ENCODE results near the gene SCML2.
"Not testable (repeated sequence)": the region's sequence is repeated elsewhere in the genome, so short reads cannot be mapped to it uniquely, and the experiment has no call there.

SCML2 gene

GRCh38 chrX:18271309-18271708, 83.2 kb downstream of the SCML2 start:
- Histone ChIP-seq H3K4me3 (ENCODE audit: low read length) (no peak overlapping the region), H3K4me1 (ENCODE audit: control insufficient read depth, low read depth, low read length) (no peaks in the 10 kb centered on the region), H3K27me3 (ENCODE audit: control insufficient read depth, insufficient read depth, low read length) (no peaks in the 10 kb centered on the region), H3K27ac (ENCODE audit: low read length) (no peak overlapping the region), H3K9ac (ENCODE audit: low read length) (no peak overlapping the region), H3K36me3 (ENCODE audit: control insufficient read depth, low read depth, low read length) (no peaks in the 10 kb centered on the region), H3K9me3 (ENCODE audit: control insufficient read depth, low read depth, low read length) (peaks cover 13% of the 10 kb centered on the region)

DNA sequence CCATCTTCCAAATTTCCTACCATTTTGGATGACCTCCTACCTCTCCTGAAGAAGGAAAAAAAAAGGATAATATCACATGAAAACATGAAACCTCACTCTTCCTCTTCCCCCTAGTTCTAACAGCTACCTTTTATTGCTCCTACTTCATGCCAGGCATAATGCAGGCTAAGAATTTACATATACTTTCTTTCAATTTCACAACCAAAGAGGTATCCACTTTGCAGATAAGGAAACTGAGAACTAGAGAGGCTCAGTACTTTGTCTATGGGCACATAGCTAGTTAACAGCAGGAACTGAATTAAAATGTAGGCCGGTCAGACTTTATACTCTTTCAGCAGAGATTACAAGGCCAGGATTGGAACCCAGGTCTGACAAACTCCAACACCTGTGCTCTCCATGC, 99.4 kb downstream of the SCML2 start:
- no peak overlapping the region for H3K9ac ChIP-seq (ENCODE audit: low read length)
- peaks cover 7% of the 10 kb centered on the region for H3K4me1 ChIP-seq (ENCODE audit: control insufficient read depth, low read depth, low read length)
- H3K36me3 ChIP-seq (ENCODE audit: control insufficient read depth, low read depth, low read length): no peaks in the 10 kb centered on the region
- H3K27me3 ChIP-seq (ENCODE audit: control insufficient read depth, insufficient read depth, low read length): no peaks in the 10 kb centered on the region
- no peak overlapping the region for H3K27ac ChIP-seq (ENCODE audit: low read length)
- H3K9me3 ChIP-seq (ENCODE audit: control insufficient read depth, low read depth, low read length): no peaks in the 10 kb centered on the region
- no peak overlapping the region for H3K4me3 ChIP-seq (ENCODE audit: low read length)

DNA sequence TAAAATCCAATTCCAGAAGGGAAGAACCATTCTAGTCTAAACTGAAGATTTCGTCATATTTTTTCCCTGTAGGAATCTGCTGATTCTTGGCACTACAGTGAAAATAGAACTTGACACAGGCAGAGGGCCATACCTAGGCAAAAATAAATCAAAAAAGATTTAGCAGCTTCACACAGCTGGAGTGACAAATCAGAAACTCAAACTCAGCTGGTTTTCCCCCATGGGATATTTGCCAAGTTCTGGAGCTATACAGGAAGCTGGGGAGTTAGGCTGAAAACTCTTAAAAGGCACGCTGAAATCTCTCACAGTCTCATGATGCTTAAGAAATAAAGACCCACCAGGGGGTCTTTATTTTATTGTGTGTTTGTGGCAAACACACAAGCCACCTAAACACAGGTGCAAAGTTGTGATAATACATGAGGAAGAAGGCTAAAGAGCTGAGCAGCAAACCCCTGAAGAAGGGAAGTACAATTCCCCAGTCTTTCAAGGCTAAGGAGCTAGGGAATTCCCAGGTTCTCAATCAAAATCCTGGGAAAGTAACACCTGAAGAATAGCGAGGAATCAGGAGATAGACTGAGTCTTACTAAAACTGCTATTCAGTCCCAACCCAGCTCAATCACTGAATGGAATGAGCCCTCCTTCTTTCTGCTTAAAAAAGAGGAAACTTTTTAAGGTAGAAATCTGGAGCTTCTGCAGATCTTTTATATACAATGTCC, 101.7 kb downstream of the SCML2 start:
- Histone ChIP-seq H3K9ac (ENCODE audit: low read length) (no peak overlapping the region), H3K4me3 (ENCODE audit: low read length) (no peak overlapping the region), H3K4me1 (ENCODE audit: control insufficient read depth, low read depth, low read length) (peaks cover 7% of the 10 kb centered on the region), H3K36me3 (ENCODE audit: control insufficient read depth, low read depth, low read length) (peaks cover 1% of the 10 kb centered on the region), H3K27ac (ENCODE audit: low read length) (no peak overlapping the region), H3K9me3 (ENCODE audit: control insufficient read depth, low read depth, low read length) (peaks cover 8% of the 10 kb centered on the region), H3K27me3 (ENCODE audit: control insufficient read depth, insufficient read depth, low read length) (no peaks in the 10 kb centered on the region)

GRCh38 chrX:18229646-18230045, 124.8 kb downstream of the SCML2 start:
- H3K4me3 ChIP-seq (ENCODE audit: low read length); H3K27me3 ChIP-seq (ENCODE audit: control insufficient read depth, insufficient read depth, low read length); H3K9me3 ChIP-seq (ENCODE audit: control insufficient read depth, low read depth, low read length); H3K27ac ChIP-seq (ENCODE audit: low read length); H3K36me3 ChIP-seq (ENCODE audit: control insufficient read depth, low read depth, low read length); H3K4me1 ChIP-seq (ENCODE audit: control insufficient read depth, low read depth, low read length); H3K9ac ChIP-seq (ENCODE audit: low read length): not testable (repeated sequence)

DNA sequence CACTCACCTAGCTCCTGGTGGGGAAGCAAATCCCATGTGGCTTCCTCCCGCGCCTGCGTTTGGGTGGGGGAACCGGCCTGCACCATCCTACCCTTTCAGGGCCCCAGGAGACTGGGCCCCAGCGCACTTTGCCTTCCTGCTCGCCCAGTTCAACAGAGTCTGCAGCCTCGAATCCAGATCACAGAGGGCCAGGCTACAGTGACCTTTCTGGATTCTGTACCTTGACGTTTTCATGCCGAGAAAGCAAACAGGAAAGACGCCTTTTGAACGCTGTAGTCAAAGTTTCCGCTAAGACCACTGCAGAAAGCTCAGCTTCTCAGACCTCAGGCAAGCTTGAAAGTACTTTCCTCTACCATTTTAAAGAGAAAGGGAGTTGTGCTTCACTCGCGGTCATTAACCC, 126.4 kb downstream of the SCML2 start:
- Histone ChIP-seq H3K4me1 (ENCODE audit: control insufficient read depth, low read depth, low read length) (no peaks in the 10 kb centered on the region), H3K27me3 (ENCODE audit: control insufficient read depth, insufficient read depth, low read length) (no peaks in the 10 kb centered on the region), H3K9ac (ENCODE audit: low read length) (no peak overlapping the region), H3K9me3 (ENCODE audit: control insufficient read depth, low read depth, low read length) (no peaks in the 10 kb centered on the region), H3K36me3 (ENCODE audit: control insufficient read depth, low read depth, low read length) (no peaks in the 10 kb centered on the region), H3K4me3 (ENCODE audit: low read length) (no peak overlapping the region), H3K27ac (ENCODE audit: low read length) (no peak overlapping the region)

- no peaks in the 10 kb centered on the region for H3K4me1 ChIP-seq (ENCODE audit: control insufficient read depth, low read depth, low read length)
- no peak overlapping the region for H3K4me3 ChIP-seq (ENCODE audit: low read length)
- no peak overlapping the region for H3K9ac ChIP-seq (ENCODE audit: low read length)
- no peak overlapping the region for H3K27ac ChIP-seq (ENCODE audit: low read length)
- H3K9me3 ChIP-seq (ENCODE audit: control insufficient read depth, low read depth, low read length): no peaks in the 10 kb centered on the region
- H3K27me3 ChIP-seq (ENCODE audit: control insufficient read depth, insufficient read depth, low read length): no peaks in the 10 kb centered on the region
- no peaks in the 10 kb centered on the region for H3K36me3 ChIP-seq (ENCODE audit: control insufficient read depth, low read depth, low read length)
Observed at GRCh38 chrX:18227458-18227857, 127.0 kb downstream of the SCML2 start.

DNA sequence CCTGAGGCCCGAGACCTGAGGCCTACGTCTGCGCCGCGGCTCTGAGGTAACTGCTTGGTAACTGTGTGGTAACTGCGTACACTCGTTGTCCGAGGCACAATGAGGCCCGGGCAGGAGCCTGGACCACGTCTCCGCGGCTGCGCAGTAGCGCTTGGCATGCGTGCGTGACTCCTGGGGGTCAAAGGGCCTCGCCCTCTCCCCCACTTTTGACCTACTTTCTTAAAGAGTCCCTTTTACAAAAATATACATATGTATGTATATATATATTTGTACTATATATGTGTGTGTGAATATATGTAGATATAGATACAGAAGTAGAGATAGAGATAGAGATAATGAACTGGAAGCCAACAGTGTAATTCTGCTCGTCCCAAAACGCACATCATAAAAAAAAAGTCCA, 133.7 kb downstream of the SCML2 start, which contains the start of gene BEND2:
BEND2 (minus strand) TSS at position 101 of the 400 bp plus-strand sequence. CDS start 136 bp downstream, outside the sequence.
- Histone ChIP-seq H3K36me3 (ENCODE audit: control insufficient read depth, low read depth, low read length) (no peaks in the 10 kb centered on the region), H3K27me3 (ENCODE audit: control insufficient read depth, insufficient read depth, low read length) (no peaks in the 10 kb centered on the region), H3K9ac (ENCODE audit: low read length) (no peak within 1 kb of the TSS), H3K4me3 (ENCODE audit: low read length) (no peak within 1 kb of the TSS), H3K27ac (ENCODE audit: low read length) (no peak within 1 kb of the TSS), H3K9me3 (ENCODE audit: control insufficient read depth, low read depth, low read length) (no peaks in the 10 kb centered on the region), H3K4me1 (ENCODE audit: control insufficient read depth, low read depth, low read length) (no peaks in the 10 kb centered on the region)

- H3K36me3 ChIP-seq (ENCODE audit: control insufficient read depth, low read depth, low read length): no peaks in the 10 kb centered on the region
- no peak overlapping the region for H3K27ac ChIP-seq (ENCODE audit: low read length)
- H3K4me1 ChIP-seq (ENCODE audit: control insufficient read depth, low read depth, low read length): no peaks in the 10 kb centered on the region
- H3K4me3 ChIP-seq (ENCODE audit: low read length): no peak overlapping the region
- H3K9me3 ChIP-seq (ENCODE audit: control insufficient read depth, low read depth, low read length): peaks cover 3% of the 10 kb centered on the region
- H3K27me3 ChIP-seq (ENCODE audit: control insufficient read depth, insufficient read depth, low read length): no peaks in the 10 kb centered on the region
- no peak overlapping the region for H3K9ac ChIP-seq (ENCODE audit: low read length)
Observed at GRCh38 chrX:18210470-18210869, 144.0 kb downstream of the SCML2 start.

GRCh38 chrX:18206657-18207056, 147.8 kb downstream of the SCML2 start:
- Histone ChIP-seq H3K9me3 (ENCODE audit: control insufficient read depth, low read depth, low read length) (peaks cover 9% of the 10 kb centered on the region), H3K9ac (ENCODE audit: low read length) (no peak overlapping the region), H3K27ac (ENCODE audit: low read length) (no peak overlapping the region), H3K36me3 (ENCODE audit: control insufficient read depth, low read depth, low read length) (no peaks in the 10 kb centered on the region), H3K27me3 (ENCODE audit: control insufficient read depth, insufficient read depth, low read length) (no peaks in the 10 kb centered on the region), H3K4me3 (ENCODE audit: low read length) (no peak overlapping the region), H3K4me1 (ENCODE audit: control insufficient read depth, low read depth, low read length) (no peaks in the 10 kb centered on the region)

GRCh38 chrX:18203631-18204030, 150.9 kb downstream of the SCML2 start:
- H3K27ac ChIP-seq (ENCODE audit: low read length): no peak overlapping the region

DNA sequence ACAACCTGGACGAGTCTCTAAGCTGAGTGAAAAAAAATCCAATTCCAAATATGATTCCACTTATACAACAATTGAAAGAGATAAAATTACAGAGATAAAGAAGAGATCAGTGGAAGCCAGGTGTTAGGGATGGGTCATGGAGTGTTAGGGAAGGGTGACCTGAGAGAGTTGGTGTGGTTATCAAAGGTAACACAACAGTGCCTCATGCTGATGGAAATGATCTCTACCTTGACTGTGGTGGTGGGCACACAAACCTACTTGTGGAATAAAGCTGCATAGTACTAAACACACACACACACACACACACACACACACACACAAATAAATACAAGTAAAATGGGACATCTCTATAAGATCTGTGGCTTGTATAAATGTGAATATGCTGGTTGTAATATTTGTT, 159.8 kb downstream of the SCML2 start:
- no peak overlapping the region for H3K27ac ChIP-seq (ENCODE audit: low read length)
- no peak overlapping the region for H3K4me3 ChIP-seq (ENCODE audit: low read length)
- no peak overlapping the region for H3K9ac ChIP-seq (ENCODE audit: low read length)
- no peaks in the 10 kb centered on the region for H3K4me1 ChIP-seq (ENCODE audit: control insufficient read depth, low read depth, low read length)
- H3K9me3 ChIP-seq (ENCODE audit: control insufficient read depth, low read depth, low read length): peaks cover 18% of the 10 kb centered on the region
- no peaks in the 10 kb centered on the region for H3K36me3 ChIP-seq (ENCODE audit: control insufficient read depth, low read depth, low read length)
- no peaks in the 10 kb centered on the region for H3K27me3 ChIP-seq (ENCODE audit: control insufficient read depth, insufficient read depth, low read length)

More at GRCh38 chrX:18203631-18204030, 150.9 kb downstream of the SCML2 start:
- Histone ChIP-seq H3K4me1 (ENCODE audit: control insufficient read depth, low read depth, low read length) (no peaks in the 10 kb centered on the region), H3K27me3 (ENCODE audit: control insufficient read depth, insufficient read depth, low read length) (no peaks in the 10 kb centered on the region), H3K4me3 (ENCODE audit: low read length) (no peak overlapping the region), H3K9me3 (ENCODE audit: control insufficient read depth, low read depth, low read length) (peaks cover 5% of the 10 kb centered on the region), H3K36me3 (ENCODE audit: control insufficient read depth, low read depth, low read length) (no peaks in the 10 kb centered on the region), H3K9ac (ENCODE audit: low read length) (no peak overlapping the region)
